GM21360 (cell line): Measurements from ENCODE around the gene KCNK10.

Source experiments
- ATAC-seq: cut with Tn5 transposase; IDR thresholded peaks from one replicate; pipeline ENCODE4 v1.9.1; 2021; ENCODE audit warnings: mild to moderate bottlenecking, moderate library complexity; ENCODE audit not compliant: unreplicated experiment

Gene KCNK10

DNA sequence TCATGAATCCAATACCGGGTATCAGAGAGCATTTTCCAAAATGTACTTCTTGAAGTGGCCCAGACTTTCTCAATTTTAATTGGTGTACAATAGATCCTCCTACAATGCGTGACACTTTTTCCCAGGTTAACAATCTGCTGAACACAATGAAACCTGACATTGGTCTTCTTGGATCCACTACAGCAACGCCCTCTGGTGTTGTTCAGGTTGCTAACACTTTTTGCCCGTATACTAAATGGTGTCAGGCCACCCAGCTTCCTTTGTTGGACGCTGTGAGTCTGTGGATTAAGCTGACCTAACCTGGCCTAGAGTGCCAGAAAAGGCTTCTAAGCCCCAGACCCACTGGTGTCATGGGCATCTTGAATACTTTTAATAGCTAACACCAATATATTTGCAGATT is 89.2 kb downstream of the KCNK10 start:
- ATAC-seq, result no peak

DNA sequence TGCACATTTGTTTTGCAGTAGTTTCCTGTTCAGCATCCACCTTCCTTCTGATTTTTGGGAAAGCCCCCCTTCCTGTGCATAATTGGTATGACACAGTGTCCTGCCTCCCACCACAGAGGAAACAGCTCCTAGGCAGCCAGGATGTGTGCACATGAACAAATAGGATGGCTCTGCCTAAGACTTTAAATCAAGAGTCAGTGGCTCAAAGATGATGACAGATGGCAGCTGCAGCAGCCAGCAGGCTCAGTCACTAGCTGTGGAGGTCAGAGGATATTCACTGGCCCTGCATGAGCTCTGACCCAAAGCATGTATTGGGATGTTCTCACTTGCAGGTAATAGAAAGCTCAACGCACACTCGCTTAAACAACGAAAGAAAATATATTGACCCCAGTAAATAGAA is 90.3 kb downstream of the KCNK10 start:
- ATAC-seq, result no peak

DNA sequence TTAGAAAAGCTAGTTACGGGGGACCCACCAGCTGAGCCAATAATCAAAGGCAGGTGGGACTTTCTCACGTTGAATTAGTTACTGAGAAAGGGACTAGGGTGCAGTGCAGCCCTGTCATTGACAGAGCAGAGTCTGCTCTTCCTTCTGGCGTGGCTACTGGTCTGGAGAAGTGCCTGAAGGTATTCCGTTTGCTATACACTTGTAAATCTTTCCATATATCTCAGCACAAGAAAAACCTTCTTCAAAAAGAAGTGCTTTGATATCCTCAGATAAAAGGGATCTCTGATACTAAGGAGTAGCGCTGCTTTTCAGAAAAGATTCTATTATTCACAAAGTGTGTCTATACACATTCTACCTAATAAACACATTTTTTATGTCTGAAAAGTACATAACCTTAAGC is 91.5 kb downstream of the KCNK10 start:
- no peak for ATAC-seq

DNA sequence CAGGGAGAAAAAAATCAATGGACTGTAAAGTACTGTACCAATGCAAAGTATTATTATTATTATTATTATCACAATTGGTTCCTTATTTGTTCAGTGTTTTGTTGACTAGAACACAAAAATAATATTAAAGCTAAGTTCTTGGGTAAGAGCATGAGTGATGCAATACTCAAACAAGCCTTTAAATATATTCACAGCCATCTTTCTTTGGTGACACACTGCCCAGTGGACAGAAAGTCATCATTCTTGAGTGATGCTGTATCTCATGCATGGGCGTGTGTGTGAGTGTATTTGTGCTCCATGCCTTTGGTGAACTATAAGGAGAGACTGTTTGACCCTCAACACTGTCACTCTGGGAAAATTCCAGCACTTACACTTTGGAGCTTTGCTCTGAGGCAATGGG is 93.6 kb downstream of the KCNK10 start:
- ATAC-seq, result no peak

DNA sequence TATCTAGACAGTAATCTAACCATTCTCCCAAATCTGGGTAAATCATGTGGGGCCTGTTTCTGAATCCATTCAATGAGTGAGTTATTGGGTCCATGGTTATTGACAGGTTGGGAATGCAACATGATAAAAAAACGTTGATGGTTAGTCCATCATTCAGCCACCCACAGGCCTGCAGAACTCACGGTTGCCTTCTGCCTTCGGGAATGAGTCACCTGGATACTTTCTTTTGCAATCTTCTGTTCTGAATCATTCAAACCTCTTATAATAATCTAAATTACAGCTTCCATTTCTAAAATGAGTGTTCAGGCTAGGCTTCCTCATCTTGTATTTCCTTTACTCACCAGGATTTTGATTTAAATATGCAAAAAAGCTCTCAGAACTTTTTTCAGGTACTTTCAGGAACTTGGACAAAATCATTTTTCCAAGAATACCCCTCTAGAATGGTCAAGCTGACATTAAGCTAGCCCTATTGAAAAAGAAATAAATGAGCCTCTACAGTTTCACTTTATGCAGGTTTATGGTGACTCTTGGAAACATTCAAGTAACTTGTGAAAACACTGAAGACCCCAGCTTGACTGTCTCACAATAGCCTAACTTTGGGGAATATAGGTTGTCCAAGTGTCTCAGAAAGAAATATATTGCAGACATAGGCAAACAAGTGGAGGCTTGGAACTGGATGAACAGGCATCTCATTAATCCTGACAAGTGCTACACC is 94.4 kb downstream of the KCNK10 start:
- ATAC-seq, result no peak

DNA sequence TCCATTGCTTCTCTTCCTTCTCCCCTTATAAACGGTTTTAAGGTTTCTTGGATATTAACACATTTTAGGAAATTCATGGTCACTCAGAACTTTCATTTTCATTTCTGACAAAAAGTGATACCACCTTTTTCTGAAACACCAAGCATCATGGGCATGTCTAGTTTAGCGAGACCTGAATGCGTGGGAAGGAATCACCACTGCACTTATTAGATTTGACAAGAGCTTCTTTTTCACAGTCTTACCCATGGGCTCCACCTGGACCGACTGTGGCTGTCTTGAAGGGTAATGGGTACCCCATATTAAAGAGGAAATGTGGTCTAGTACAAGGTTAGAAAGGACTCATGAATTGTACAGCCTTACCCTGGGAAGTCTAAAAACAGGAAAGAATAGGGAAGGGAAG is 95.4 kb downstream of the KCNK10 start:
- peak; percentile 63 for ATAC-seq

DNA sequence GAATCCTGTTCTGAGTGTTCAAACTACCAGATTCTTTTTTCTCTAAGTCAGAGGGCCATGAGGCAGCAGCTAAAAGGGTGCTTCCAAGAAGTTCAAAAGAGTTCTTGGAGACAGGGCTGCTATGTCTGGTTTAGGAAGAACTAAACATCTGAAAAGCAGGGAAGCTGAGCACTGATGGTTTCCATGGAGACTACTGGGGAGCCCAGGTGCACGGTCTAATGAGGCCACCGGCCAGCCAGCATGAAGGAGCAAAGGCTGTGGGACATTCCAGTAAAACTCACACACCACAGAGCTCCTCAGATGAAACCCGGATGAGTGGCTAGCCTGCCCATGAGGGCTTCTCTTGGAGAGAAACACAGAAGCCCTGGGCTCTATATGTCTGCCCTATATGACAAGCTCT is 97.3 kb downstream of the KCNK10 start:
- ATAC-seq, result no peak

DNA sequence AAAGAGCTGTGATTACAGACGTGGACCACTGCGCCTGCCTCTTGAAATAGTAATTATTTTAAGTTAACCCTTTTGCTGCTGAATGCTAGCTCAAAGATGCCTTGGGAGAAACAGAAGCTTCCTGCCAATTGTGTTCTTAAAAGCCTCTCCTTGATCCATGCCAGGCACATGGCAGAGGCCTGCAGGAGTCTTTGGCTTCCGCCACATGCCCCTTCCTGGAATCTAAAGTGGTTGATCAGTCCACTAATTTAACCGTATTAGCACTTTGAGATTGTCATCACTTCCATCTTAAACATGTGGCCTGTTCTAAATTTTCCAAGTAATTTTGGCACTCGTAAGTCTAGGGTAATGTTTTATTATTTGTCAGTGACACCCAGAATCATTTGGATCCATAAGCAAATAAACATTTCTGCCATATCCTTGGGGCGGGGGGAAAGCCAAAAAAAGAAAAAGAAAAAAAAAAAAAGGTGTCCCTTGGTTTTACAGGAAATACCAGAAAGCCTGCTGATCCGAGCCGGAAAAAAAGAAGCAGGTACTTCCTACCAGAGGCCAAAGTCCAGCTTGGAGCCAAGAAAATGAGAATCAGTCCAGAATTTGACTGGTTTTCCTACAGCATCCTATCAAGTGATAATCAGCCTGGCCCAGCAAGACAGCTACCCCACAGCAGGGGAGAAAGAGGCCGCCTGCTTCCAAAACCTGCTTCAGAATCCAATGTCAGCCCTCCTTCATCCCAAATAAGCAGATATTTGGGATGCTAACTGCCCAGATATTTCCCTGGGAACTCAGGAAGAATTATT is 104.8 kb downstream of the KCNK10 start:
- no peak for ATAC-seq

DNA sequence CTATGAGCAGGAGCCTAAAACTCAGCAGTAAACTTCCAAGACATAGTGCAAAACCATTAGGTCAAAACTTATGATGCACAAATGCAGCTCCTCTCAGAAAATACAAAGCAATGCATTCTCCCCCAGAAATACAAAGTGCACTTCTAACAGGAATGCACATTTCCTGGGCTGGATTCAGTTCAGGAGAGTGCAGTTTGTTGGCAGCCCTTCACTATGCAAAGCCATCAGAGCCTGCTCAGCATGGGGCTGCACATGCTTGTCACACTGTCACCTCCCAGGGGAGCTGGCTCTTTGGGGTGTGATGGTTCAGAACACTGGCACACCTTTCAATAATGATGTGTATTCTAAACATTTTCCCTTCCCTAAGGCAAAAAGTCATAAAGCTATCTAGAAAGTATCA is 110.4 kb downstream of the KCNK10 start:
- no peak for ATAC-seq

DNA sequence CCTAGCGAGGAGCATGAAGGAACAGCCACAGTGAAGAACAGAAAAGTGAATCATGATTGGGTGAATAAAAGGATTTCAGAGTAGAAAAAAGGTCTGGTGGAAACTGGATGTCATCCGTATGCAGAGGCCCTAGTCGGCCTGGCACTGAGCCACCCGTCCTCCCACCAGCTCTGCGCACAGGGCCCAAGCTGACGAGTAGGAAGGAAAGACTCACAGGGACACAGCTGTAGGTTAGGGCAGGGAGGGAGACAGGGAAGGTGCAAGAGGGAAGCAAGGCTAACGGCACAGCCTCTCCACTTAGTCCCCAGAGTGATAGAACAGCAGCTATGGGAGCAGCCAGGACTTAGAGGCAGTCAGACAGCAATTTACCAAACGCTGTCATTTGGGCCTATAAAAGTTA is 112.6 kb downstream of the KCNK10 start:
- no peak for ATAC-seq

DNA sequence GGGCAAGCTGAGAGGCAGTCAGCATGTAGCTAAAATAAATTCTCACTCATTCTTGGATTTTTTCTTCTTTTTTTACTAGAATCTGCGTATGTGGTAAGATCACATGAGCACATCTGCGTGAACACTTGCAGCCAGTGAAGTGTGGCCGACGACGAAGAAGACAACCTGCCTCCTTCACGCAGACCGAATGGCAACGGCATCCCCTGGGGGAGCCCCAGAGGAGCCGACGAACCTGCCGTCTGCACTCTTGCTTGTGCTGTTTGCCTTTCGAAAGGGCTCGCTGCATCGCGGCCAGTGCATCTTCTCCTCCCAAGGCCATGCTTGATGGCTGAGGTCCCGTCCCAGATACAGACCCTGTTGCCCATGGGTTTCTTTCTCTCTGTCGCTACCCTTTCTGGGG is 113.8 kb downstream of the KCNK10 start:
- ATAC-seq, result peak; percentile 85

DNA sequence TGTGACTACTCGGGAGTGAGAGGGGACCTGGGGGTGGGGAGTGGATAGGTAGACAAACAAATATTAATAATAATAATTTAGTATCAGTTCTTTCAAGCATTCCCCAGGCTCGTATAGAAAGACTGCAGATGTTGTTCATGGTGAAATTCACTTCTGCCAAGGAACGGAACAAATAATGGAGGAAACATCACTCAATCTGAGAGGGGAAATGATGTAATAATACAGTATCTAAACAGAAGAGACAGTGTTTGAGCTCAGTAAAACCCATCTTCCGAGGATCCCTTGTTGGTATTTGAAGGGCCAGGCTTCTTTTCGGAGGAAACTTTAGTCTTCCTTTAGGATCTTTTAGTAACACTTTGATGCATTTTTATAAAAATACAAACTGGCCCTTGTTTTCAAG is 114.2 kb downstream of the KCNK10 start:
- peak; percentile 31 for ATAC-seq

DNA sequence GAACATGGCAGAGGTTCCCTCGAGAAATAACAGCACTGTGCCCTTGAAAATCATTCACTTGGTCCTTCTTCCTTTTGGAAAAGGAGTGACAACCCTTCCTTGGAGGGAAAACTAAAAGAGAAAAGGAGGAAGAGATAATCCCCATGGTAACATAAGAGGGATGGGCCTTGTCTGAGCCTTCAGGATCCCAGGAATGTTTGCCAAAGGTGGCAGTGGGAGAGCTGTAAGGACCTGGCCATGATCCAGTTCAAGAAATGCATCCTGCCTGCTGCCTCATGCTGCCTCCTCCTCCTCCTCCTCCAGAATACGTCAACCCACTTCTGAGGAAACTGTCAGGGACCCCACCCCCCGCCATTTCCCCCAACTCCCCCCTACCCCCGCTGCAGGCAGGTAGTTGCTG is 118.8 kb downstream of the KCNK10 start:
- no peak for ATAC-seq

DNA sequence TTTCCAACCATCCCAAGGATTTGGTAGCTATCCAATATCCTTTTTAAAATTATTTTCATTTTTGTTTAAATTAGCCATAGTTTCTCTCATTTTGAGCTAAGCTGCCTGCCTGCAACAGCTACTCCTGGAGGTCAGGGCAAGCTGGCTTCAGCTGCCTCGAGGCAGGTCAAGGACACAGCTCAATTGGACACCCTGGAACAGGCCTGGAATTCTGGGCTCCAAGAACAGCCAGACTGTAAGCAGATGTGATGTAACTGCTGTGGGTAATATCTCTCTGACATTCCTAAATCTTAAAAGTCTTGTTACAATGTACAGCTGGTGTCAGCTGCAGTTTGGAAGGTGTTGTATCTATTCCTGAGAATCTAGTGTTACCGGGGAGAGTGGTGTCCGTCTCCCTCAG is 119.8 kb downstream of the KCNK10 start:
- no peak for ATAC-seq

DNA sequence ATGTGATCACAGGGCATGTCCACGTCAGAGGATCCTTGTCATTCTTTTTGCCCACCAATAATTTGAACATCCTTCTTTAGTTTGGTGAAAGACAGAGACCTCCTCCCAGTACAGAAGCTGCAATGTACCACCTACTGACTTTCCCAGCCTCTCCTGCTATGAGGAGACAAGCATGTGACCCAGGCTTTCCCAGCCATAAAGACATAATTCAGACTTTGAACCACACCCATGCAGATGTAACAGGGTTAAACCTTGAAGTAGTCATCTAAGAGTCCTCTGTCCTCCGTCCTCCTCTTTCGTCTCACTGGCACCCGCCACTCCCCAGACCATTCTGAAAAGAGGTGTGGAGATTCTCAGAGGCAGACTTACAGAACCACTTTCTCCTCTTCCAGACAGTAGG is 120.8 kb downstream of the KCNK10 start:
- no peak for ATAC-seq

DNA sequence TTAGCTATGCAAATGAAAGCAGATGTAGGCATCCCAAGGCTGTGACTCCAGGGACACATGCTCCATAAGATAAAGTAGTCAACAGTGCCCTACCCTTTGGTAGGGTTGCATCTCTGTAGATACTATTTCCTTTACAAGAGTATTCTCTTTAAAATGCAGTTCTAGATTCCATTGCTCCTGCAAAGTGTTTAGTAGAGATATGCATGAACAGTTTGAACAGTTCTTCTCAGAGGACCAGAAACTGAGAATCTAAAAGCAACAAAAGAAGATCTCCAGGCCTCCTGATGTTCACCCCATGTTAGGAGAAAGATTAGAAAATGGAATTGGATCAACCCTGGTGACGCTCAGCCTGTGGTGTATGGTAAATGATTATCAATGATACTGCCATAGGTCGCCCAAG is 121.2 kb downstream of the KCNK10 start:
- no peak for ATAC-seq

DNA sequence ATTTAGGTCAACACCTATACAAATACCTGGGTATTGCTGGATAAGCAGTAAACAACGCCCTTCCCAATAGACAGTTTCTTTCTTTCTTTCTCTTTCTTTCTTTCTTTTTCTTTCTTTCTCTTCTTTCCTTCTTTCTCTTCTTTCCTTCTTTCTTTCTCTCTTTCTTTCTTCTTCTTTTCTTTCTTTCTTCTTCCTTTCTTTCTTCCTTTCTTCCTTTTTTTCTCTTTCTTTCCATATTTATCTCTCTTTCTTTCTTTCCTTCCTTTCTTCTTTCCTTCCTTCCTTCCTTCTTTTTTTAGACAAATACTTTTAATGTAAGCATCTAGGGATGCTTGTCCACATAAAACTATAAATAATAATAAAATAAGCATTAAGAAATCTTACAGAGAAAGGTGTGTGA is 123.2 kb downstream of the KCNK10 start:
- no peak for ATAC-seq

DNA sequence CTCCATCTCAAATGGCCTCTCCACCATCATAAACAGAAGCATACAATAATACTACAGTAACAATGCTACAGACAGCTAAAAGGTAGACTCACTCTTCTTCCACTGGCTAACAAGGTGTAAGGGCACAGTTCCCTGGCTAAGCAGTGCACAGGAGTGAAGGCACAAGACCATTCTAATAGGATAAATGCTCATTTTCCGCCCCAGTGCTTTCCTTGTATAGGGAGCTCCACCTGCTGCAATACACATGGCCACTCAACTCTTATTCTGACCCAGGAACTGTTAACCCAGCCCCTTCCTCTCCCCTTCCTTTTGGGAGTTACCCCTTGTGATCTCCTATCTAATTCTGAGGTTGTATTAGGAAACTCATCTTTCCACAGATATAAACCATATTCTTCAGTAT is 124.6 kb downstream of the KCNK10 start:
- ATAC-seq, result no peak

DNA sequence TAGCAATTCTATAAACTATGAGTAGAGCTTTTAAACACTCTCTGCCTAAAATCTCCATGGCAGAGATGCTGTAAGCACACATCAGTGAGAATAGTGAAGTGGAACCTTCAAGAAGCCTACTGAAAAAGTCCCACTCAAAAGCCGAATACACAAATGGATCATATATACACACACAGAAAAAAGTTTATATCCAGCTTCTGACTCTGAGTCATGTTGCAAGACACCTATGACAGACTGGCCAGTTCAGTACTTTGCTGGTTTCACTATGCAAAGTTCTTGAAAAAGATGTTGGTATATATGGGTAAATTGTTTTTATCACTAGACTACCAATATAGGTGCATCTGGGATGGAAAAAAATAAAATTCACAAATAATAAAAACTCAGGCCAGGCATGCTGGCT is 126.1 kb downstream of the KCNK10 start:
- peak; percentile 92 for ATAC-seq

DNA sequence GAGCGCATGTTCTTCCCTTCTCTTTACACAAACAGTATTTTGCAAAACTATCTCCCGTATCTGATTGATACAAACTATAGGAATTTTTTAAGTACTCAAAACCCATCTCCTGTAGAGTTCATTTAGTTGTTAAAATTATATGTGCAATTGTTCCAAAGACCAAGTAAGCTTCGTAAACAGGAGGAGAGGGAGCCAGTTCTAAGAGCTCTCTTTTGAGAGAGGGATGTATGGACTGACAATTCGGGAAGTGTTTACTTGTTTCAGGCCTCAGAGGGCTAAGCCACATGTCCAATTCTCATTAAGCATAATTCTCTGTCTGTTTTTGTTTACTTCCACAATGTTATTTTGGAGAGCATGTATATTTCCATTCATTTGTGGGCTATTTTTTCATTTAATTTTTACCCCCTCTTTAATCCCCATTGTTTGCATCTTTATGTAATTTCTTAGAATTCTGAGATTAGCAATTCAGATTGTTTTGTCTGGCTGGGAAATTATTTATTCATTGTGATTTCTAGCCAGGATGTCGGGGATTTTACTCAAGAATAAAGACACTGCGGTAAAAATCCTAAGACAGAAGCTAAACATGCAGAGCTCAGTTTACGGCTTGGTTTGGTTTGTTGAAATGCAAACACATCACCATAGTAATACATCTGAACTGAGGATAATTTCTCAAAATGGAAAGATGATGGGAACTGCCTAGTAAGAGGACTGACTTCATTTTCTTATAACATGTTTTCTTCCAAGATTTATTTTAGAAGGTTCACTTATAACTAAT is 126.8 kb downstream of the KCNK10 start:
- no peak for ATAC-seq

DNA sequence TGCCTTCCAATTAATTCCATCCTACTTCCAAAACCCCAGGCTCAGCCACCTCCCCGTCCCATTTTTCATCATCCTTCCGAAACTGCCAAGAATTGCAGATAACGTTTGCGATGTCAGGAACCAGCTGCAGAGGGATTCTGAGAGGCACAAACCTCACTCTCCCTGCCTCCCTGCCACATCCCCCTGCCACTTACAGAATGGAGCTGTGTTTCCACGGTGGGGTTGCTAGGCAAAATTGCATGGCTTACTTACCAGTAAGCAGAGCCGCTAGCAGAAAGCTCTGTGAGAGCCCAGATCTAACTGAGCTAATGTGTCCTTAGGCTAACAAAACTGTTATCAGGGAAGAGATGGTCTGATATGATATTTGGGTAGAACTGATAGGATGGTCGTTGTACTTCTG is 127.4 kb downstream of the KCNK10 start:
- no peak for ATAC-seq

DNA sequence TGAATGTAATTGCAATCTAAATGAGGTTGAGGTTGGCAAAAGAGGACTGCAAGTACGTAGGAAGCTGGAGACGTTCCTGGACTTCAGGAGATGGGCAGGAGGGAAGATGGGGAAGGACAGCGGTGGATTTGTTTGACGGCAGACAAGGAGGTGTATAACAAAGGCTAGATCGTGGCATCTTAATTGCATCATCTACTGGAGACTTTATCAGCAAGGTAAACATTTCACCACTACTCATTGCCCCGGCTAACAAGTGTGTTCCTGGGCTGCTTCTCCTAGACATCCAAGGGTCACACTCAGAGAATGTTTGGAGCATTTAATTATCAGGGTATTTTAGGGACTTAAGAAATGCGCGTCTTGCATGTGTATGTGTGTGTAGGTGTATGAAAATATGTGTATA is 128.5 kb downstream of the KCNK10 start:
- ATAC-seq, result no peak
